Astrocyte (in vitro differentiated cells and primary cell): Measurements from ENCODE around the gene AOAH.

Experiments used
- EZH2 ChIP-seq: IDR thresholded peaks from 2 replicates; pipeline ENCODE4 v1.6.1; 2012; ENCODE audit warnings: mild to moderate bottlenecking, low read length, inconsistent platforms; ENCODE audit not compliant: insufficient read depth
- TF ChIP-seq, protein P1 (sequence below): IDR thresholded peaks from 2 replicates; pipeline ENCODE4 v1.5.1; 2011; ENCODE audit warnings: low read depth, mild to moderate bottlenecking, inconsistent platforms, low read length, moderate library complexity; ENCODE audit not compliant: insufficient read depth

DNA sequence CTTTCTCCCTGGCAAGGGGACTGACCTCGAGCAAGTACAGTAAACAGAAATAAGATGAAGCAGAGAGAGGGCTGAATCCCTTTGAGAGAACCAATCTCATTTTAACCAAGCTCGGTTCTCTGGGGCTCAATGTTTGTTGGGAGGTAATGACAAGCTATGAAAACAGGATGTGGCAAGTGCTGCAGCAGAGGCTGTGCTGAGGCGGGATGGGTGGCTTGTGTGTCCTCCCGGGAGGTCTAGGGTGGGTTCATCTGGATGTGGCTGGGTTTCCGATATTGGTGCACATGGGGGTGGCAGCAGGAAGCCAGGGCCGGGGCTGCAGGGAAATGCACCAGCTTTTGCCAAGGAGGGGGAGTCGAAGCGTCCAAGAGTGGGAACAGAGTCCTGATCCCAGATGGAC lies 84.5 kb downstream of the AOAH start:
- TF ChIP-seq, protein P1, sequence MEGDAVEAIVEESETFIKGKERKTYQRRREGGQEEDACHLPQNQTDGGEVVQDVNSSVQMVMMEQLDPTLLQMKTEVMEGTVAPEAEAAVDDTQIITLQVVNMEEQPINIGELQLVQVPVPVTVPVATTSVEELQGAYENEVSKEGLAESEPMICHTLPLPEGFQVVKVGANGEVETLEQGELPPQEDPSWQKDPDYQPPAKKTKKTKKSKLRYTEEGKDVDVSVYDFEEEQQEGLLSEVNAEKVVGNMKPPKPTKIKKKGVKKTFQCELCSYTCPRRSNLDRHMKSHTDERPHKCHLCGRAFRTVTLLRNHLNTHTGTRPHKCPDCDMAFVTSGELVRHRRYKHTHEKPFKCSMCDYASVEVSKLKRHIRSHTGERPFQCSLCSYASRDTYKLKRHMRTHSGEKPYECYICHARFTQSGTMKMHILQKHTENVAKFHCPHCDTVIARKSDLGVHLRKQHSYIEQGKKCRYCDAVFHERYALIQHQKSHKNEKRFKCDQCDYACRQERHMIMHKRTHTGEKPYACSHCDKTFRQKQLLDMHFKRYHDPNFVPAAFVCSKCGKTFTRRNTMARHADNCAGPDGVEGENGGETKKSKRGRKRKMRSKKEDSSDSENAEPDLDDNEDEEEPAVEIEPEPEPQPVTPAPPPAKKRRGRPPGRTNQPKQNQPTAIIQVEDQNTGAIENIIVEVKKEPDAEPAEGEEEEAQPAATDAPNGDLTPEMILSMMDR: no peak
- no peak for TF ChIP-seq EZH2
